Measurements from ENCODE around the gene RNF112. TPM values are rescaled to one million over a fixed set of nuclear protein-coding genes. Genes with fewer than 3 reads are reported as not detected.

Gene RNF112, protein sequence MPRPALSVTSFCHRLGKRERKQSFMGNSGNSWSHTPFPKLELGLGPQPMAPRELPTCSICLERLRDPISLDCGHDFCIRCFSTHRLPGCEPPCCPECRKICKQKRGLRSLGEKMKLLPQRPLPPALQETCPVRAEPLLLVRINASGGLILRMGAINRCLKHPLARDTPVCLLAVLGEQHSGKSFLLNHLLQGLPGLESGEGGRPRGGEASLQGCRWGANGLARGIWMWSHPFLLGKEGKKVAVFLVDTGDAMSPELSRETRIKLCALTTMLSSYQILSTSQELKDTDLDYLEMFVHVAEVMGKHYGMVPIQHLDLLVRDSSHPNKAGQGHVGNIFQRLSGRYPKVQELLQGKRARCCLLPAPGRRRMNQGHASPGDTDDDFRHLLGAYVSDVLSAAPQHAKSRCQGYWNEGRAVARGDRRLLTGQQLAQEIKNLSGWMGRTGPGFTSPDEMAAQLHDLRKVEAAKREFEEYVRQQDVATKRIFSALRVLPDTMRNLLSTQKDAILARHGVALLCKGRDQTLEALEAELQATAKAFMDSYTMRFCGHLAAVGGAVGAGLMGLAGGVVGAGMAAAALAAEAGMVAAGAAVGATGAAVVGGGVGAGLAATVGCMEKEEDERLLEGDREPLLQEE
- 8.6 TPM for total RNA-seq (ENCODE audit: unreplicated experiment)
- long read RNA-seq, partial matches to known transcripts, result 0 of 1 reads
- long read RNA-seq, other reads (novel, unspliced or antisense), result 1 of 1 reads

DNA sequence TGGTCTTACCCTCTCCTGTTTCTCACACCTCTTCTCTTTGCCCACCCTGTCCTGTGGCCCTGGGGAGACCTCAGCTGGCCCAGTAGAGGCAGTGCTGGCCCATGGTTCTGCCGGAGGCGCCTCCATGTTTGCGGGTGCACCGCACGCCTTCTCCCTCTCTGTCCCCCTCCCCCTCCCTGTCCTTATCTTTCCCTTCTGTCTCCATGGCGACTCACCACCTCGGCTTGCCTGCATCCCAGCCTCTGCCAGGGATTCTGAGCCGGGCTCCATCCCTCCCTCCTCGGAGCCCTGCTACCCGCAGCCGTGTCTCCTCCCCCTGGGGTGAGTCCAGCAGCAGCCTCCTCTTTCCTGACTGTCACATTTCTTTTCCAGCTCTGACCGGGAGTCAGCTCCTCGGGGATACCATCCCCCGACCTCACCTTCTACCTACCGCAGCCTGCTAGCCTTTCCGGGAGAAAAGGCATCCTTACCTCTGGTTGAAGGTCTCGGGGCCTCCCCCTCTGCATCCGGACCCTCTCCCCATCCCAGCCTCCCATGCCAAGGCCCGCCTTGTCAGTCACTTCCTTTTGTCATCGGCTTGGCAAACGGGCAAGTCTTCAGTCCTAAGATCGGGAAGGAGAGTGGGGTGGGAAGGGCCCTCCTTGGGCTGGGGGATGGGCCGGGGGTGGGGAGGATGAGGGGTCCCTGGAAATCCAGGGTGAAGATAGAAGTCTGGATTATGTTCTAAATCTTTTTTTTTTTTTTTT is at the start of gene RNF112:
TSS of gene RNF112 (plus strand) at position 358 of the 746 bp plus-strand sequence. CDS start at position 535, 177 bp downstream.
- no peak for TF ChIP-seq CTCF (IDR thresholded peaks at IDR 0.05; ENCODE audit: partially characterized antibody, unreplicated experiment)
- H3K27ac Mint-ChIP-seq (ENCODE audit: unreplicated experiment), result peak within 1 kb of the TSS; percentile 93
- peak; percentile 59 for DNase-seq
- H3K27me3 Mint-ChIP-seq (ENCODE audit: unreplicated experiment), result peaks cover 10% of the 10 kb centered on the region
- peaks cover 19% of the 10 kb centered on the region for H3K4me1 Mint-ChIP-seq (ENCODE audit: low read depth, unreplicated experiment)
- no peaks in the 10 kb centered on the region for H3K36me3 Mint-ChIP-seq (ENCODE audit: unreplicated experiment)
- H3K4me3 Mint-ChIP-seq (ENCODE audit: unreplicated experiment), result peak within 1 kb of the TSS; percentile 67
- H3K9me3 Mint-ChIP-seq (ENCODE audit: unreplicated experiment), result no peaks in the 10 kb centered on the region

DNA sequence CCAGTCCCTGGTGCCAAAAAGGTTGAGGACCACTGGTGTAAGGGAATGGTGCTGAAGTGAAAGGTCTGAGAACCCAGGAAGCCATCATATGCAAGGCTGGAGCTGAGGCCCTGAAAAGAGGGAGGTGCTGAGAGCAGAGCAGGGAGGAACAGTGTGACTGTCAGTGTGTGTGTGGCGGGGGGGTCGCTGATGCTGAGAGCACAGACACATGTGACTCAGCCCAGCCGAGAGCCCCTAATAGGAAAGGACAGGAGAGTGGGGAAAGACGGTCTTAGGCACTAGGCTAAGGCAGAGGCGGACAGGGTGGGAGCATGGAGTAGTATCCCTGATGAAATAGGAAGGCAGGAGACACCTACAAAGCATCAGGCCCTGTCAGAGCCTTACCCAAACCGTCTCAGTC is 49.7 kb upstream of the RNF112 start:
- no peak for DNase-seq
- H3K9me3 Mint-ChIP-seq (ENCODE audit: unreplicated experiment), result peaks cover 7% of the 10 kb centered on the region
- no peak for TF ChIP-seq CTCF (IDR thresholded peaks at IDR 0.05; ENCODE audit: partially characterized antibody, unreplicated experiment)
- peaks cover 9% of the 10 kb centered on the region for H3K27me3 Mint-ChIP-seq (ENCODE audit: unreplicated experiment)
- H3K36me3 Mint-ChIP-seq (ENCODE audit: unreplicated experiment), result no peaks in the 10 kb centered on the region
- H3K4me3 Mint-ChIP-seq (ENCODE audit: unreplicated experiment), result peak overlapping the region; percentile 53
- H3K27ac Mint-ChIP-seq (ENCODE audit: unreplicated experiment), result no peak overlapping the region
- peaks cover 27% of the 10 kb centered on the region for H3K4me1 Mint-ChIP-seq (ENCODE audit: low read depth, unreplicated experiment)

DNA sequence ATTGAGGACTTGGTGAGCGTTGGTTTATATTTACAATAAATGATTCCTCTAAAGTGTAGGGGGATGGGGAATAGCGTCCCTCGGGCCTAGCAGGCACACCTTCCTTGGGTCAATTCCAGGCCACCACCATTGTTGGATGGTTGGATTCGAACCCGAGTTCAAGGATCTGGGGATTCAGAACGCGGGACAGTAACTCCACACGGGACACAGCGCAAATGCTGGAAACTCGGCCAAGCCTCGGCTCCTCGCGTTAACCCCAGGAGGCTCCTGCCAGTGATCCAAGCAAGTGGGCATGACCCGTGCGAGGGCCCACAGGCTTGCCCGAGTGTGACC is 49.1 kb upstream of the RNF112 start:
- Mint-ChIP-seq H3K36me3 (ENCODE audit: unreplicated experiment) (no peaks in the 10 kb centered on the region), H3K9me3 (ENCODE audit: unreplicated experiment) (peaks cover 7% of the 10 kb centered on the region), H3K27me3 (ENCODE audit: unreplicated experiment) (peaks cover 9% of the 10 kb centered on the region), H3K27ac (ENCODE audit: unreplicated experiment) (no peak overlapping the region), H3K4me3 (ENCODE audit: unreplicated experiment) (peak overlapping the region; percentile 84), H3K4me1 (ENCODE audit: low read depth, unreplicated experiment) (peaks cover 24% of the 10 kb centered on the region)
- TF ChIP-seq CTCF (IDR thresholded peaks at IDR 0.05; ENCODE audit: partially characterized antibody, unreplicated experiment), result no peak
- no peak for DNase-seq

DNA sequence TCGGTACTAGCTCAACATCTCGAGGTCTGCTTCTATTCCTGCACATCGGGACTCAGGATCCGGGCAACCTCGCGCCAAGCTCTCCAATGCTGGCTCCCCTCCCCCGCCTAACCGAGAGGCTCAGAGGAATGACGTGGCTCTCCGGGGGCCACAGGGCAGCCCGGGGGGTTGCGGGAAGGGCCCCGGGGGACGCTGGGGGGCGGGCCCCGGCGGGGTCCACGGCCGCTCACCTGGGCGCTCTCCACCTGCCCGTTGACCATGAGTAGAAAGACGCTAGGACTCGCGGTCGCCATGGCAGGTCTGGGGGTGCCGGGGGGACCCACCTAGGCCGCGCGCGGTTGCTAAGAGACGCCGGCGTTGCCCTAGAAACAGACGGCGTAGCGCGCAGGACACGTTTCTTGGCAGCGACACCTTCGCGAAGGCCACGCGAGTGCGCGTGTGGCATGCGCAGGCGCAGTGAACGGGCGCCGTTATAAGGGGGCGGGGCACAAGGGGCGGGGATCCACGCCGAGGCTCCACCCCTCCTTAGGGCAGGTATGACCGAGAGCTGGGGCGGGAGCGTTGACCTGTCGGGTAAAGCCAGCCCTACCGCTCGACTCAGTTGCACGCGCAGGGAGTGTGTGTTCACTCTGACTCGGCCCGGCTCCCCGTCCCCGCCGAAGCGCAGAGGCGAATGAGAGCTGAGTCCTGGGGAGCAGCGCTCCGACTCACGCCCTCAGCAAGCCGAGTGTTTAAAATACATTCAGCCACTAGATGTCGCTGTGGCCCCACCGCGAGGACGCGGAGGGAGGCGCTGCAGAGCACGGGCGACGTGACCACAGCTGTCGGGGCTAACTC is 48.5 kb upstream of the RNF112 start, which contains the start of gene B9D1:
TSS of gene B9D1 (minus strand) at position 447 of the 837 bp plus-strand sequence. CDS start at position 293, 154 bp downstream.
- Mint-ChIP-seq H3K4me3 (ENCODE audit: unreplicated experiment) (peak within 1 kb of the TSS; percentile 90), H3K27me3 (ENCODE audit: unreplicated experiment) (peaks cover 9% of the 10 kb centered on the region), H3K27ac (ENCODE audit: unreplicated experiment) (no peak within 1 kb of the TSS), H3K36me3 (ENCODE audit: unreplicated experiment) (no peaks in the 10 kb centered on the region), H3K9me3 (ENCODE audit: unreplicated experiment) (peaks cover 2% of the 10 kb centered on the region), H3K4me1 (ENCODE audit: low read depth, unreplicated experiment) (peaks cover 19% of the 10 kb centered on the region)
- peak; percentile 98 for TF ChIP-seq CTCF (IDR thresholded peaks at IDR 0.05; ENCODE audit: partially characterized antibody, unreplicated experiment)
- DNase-seq, result peak; percentile 90
